K562 (cell line): ENCODE results near the gene FTO. TPM values are rescaled to one million over a fixed set of nuclear protein-coding genes. Genes with fewer than 3 reads are reported as not detected.

Experiments used
- ATAC-seq: fragments of 200-7000 bp; cut with Tn5 transposase; 3 replicates; pipeline ENCODE4 v1.9.1; 2020; ENCODE audit warnings: moderate library complexity
- BruUV-seq: library from RNA; stranded (reverse); fragments of 400-500 nt; replicated peaks from 2 replicates; lab custom pipeline; 2021; lab: Mats Ljungman, UMichigan
- CTCF ChIA-PET: fragments of 300-600 bp; formaldehyde crosslinking; extraction: SDS; loops from one replicate; lab custom pipeline; 2021; ENCODE audit warnings: low intra/inter-chr PET ratio; lab: Yijun Ruan, JAX
- POLR2A ChIA-PET: fragments of 300-600, 350-650 bp; sonication (Branson Sonifier 250); formaldehyde crosslinking; extraction: SDS; loops from one replicate; lab custom pipeline; 2021; ENCODE audit warnings: antibody characterized with exemption, inconsistent platforms; lab: Yijun Ruan, JAX
- DNase-seq, 4 experiments: peaks; one replicate each; pipeline versions ENCODE4 v3.0.0 to v3.0.0-alpha.2; 2011 to 2018; ENCODE audit warnings: low spot score in 3 of 4, mixed read lengths in 3 of 4; ENCODE audit errors: extremely low read depth in 1 of 4
- FAIRE-seq: peaks from 2 replicates; lab custom pipeline; 2011; peaks lifted over from hg19 to GRCh38; lab: Jason Lieb, UNC
- H2AFZ ChIP-seq: 2 replicates; pipeline ENCODE4 v1.6.0; 2011; ENCODE audit warnings: low read depth, low read length, control low read depth, inconsistent platforms
- H3K27ac ChIP-seq: fragments of 200-600 bp; 3 replicates; pipeline ENCODE4 v1.8.0; 2011; ENCODE audit warnings: low read depth, mild to moderate bottlenecking, control low read depth, inconsistent platforms, low read length, moderate library complexity, mixed read lengths; ENCODE audit errors: extremely low read depth
- H3K27me3 ChIP-seq, 2 experiments: fragments of 300-600 bp in 1 of 2; 2 replicates in 1 of 2; 3 replicates in 1 of 2; pipeline versions ENCODE4 v1.6.0 to v1.8.0; 2011; ENCODE audit warnings: inconsistent platforms in 2 of 2, low read length in 2 of 2, mild to moderate bottlenecking in 1 of 2, mixed read lengths in 1 of 2, moderate library complexity in 1 of 2; ENCODE audit not compliant: control insufficient read depth in 2 of 2, insufficient read depth in 2 of 2
- H3K36me3 ChIP-seq: fragments of 300-600 bp; 3 replicates; pipeline ENCODE4 v1.8.0; 2011; ENCODE audit warnings: mild to moderate bottlenecking, low read length, inconsistent platforms; ENCODE audit not compliant: control insufficient read depth, insufficient read depth
- H3K4me1 ChIP-seq, 2 experiments: fragments of 200-600 bp in 1 of 2; replicated peaks in 1 of 2; 2 replicates in 1 of 2; 3 replicates in 1 of 2; pipeline versions ENCODE4 v1.5.1 to v1.8.0; 2011; ENCODE audit warnings: inconsistent platforms in 2 of 2, low read length in 2 of 2, mild to moderate bottlenecking in 1 of 2, mixed read lengths in 1 of 2, moderate library complexity in 1 of 2; ENCODE audit not compliant: control insufficient read depth in 2 of 2, insufficient read depth in 2 of 2
- H3K4me2 ChIP-seq: 2 replicates; pipeline ENCODE4 v1.6.1; 2011; ENCODE audit warnings: low read length, control low read depth, inconsistent platforms, mixed read lengths; ENCODE audit not compliant: insufficient read depth
- H3K4me3 ChIP-seq: fragments of 200-600 bp; sonication (generic), shearing (Covaris generic); 2 replicates; pipeline ENCODE4 v1.5.1; 2016; ENCODE audit warnings: control low read depth, inconsistent platforms
- H3K79me2 ChIP-seq: fragments of 200-600 bp; 3 replicates; pipeline ENCODE4 v1.8.0; 2011; ENCODE audit warnings: low read length, inconsistent platforms; ENCODE audit not compliant: control insufficient read depth, insufficient read depth
- H3K9ac ChIP-seq, 2 experiments: 2 replicates each; pipeline versions ENCODE4 v1.6.0 to v1.6.1; 2011; ENCODE audit warnings: low read depth in 2 of 2, low read length in 2 of 2, control low read depth in 1 of 2, inconsistent platforms in 1 of 2, mild to moderate bottlenecking in 1 of 2, mixed read lengths in 1 of 2; ENCODE audit not compliant: insufficient read depth in 1 of 2
- H3K9me1 ChIP-seq: one replicate; pipeline ENCODE4 v1.6.0; 2011; ENCODE audit warnings: inconsistent platforms, mild to moderate bottlenecking, low read length, moderate library complexity; ENCODE audit not compliant: control insufficient read depth, insufficient read depth
- H3K9me3 ChIP-seq: replicated peaks from 2 replicates; pipeline ENCODE4 v1.5.1; 2011; ENCODE audit warnings: low read depth, low read length, inconsistent platforms; ENCODE audit not compliant: control insufficient read depth, insufficient read depth
- H4K20me1 ChIP-seq: replicated peaks from 2 replicates; pipeline ENCODE4 v1.6.1; 2011; ENCODE audit warnings: low read length, inconsistent platforms, mixed read lengths; ENCODE audit not compliant: control insufficient read depth, insufficient read depth
- CC2D1A ChIP-seq: fragments of 450-650 bp; IDR thresholded peaks from 2 replicates; pipeline ENCODE4 v1.6.1; 2017; ENCODE audit warnings: mild to moderate bottlenecking
- CTBP1 ChIP-seq: fragments of 450-650 bp; IDR thresholded peaks from 2 replicates; pipeline ENCODE4 v1.6.1; 2016; ENCODE audit warnings: borderline replicate concordance
- ESRRA ChIP-seq: fragments of 450-650 bp; IDR thresholded peaks from 2 replicates; pipeline ENCODE4 v1.6.1; 2014; ENCODE audit warnings: low read depth, mild to moderate bottlenecking, moderate library complexity, borderline replicate concordance
- RBM15 ChIP-seq: fragments of 200-400 bp; formaldehyde crosslinking; IDR thresholded peaks from 2 replicates; pipeline ENCODE4 v1.6.1; 2018; ENCODE audit warnings: mild to moderate bottlenecking, low read length, moderate library complexity; ENCODE audit not compliant: insufficient read depth
- RBM17 ChIP-seq: fragments of 200-400 bp; formaldehyde crosslinking; IDR thresholded peaks from 2 replicates; pipeline ENCODE4 v1.6.1; 2017; ENCODE audit warnings: low read depth, mild to moderate bottlenecking, low read length, borderline replicate concordance
- SAP30 ChIP-seq: fragments of 200-600 bp; sonication (generic); IDR thresholded peaks from 2 replicates; pipeline ENCODE4 v1.6.1; 2012; ENCODE audit warnings: borderline replicate concordance, low read depth, mild to moderate bottlenecking, moderate library complexity, low read length, control low read depth, inconsistent platforms; ENCODE audit not compliant: insufficient read depth, poor library complexity, severe bottlenecking
- ZKSCAN3 ChIP-seq: fragments of 250-450 bp; sonication (Bioruptor Pico); IDR thresholded peaks from 2 replicates; pipeline ENCODE4 v1.4.0; 2020
- ZNF316 ChIP-seq: fragments of 450-650 bp; IDR thresholded peaks from 2 replicates; pipeline ENCODE4 v1.6.1; 2016
- ZNF764 ChIP-seq: fragments of 250-450 bp; sonication (Bioruptor Pico); IDR thresholded peaks from 2 replicates; pipeline ENCODE4 v1.4.0; 2020; ENCODE audit warnings: low read depth, mild to moderate bottlenecking, moderate library complexity
- WGBS: fragments of 100-300 bp; shearing (Covaris generic); methylation state at CpG from one replicate; pipeline ENCODE4 v1.1.6; 2016; ENCODE audit warnings: low coverage, mixed read lengths; ENCODE audit not compliant: insufficient coverage; ENCODE audit errors: missing lambda C conversion rate; 5-methylcytosine and 5-hydroxymethylcytosine counted together
- in situ Hi-C: fragments of 300-500 bp; cut with MboI; formaldehyde crosslinking; loops from 4 replicates; pipeline ENCODE4 v1.15.0; 2018; ENCODE audit warnings: inconsistent platforms, mixed read lengths
- intact Hi-C: fragments of 100-400 bp; cut with micrococcal nuclease; formaldehyde crosslinking; loops from 2 replicates; pipeline ENCODE4 v1.14.2; 2022
- polyA plus RNA-seq, 8 experiments: library from polyadenylated mRNA; depleted of rRNA in 4 of 8; stranded (reverse) in 5 of 8; unstranded in 3 of 8; fragments of >200 nt; fragmentation: Nextera tagmentation in 2 of 8; fragmentation: Illumina TruSeq in 1 of 8; extraction: Ambion mirVana in 2 of 8; extraction: Trizol in 1 of 8; gene quantifications; 2 replicates each; pipeline versions ENCODE4 v1.2.1 to v1.2.3, GENCODE V29; 2011 to 2014; ENCODE audit warnings: inconsistent platforms in 1 of 8, missing spikeins in 1 of 8
- total RNA-seq, 7 experiments: library from RNA; depleted of rRNA in 6 of 7; stranded (reverse); fragments of >200 nt in 6 of 7; fragmentation: Illumina TruSeq in 2 of 7; extraction: Trizol in 2 of 7; gene quantifications; 2 replicates each; pipeline versions ENCODE4 v1.2.1 to v1.2.3, GENCODE V29; 2011 to 2021; ENCODE audit warnings: low replicate concordance in 1 of 7

FTO gene
- total and polyA plus RNA-seq, 9 of the 15 experiments (the other 6 are each of a cell fraction or from before 2014, with no cell fraction given) = 11.3 to 27.7 (median 25.5) TPM

DNA sequence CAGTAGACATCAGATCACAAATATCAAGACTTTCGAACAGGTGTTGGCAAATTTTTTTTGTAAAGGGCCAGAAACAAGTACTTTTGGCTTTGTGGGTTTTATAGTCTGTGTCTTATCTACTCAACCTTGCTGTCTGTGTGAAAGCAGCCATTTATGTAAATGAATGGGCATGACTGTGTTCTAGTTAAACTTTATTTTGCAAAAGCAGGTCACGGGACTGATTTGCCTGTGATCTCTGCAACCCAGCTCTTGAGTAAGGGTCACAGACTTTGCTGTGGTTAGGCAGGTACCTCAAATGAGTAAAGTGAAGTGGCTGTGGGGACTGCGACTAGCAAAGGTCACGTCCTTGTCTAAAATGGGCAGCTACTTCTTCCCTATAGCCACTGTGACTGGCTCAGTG, 136.5 kb downstream of the FTO start:
- 36% methylated on average over 4 of the region's 4 CpGs for WGBS
- no peak overlapping the region for H3K9ac ChIP-seq
- TF ChIP-seq ESRRA (peak; percentile 39; the same call in 1 of the 2 replicates), ZNF316 (no peak)
- DNase-seq (no peak), FAIRE-seq (no peak), ATAC-seq (no peak)
- no TSS peak for BruUV-seq
- POLR2A ChIA-PET = no interaction called here
- in situ Hi-C loops = no loop called here
- no peaks in the 10 kb centered on the region for H4K20me1 ChIP-seq
- no peak overlapping the region for H3K27ac ChIP-seq
- H3K4me1 ChIP-seq = 0 out of 5 replicates have a peak, but pooled peaks cover 0 to 3% of the 10 kb centered on the region in 2 experiments
- H2AFZ ChIP-seq = no peak overlapping the region
- intact Hi-C loops = no loop called here
- H3K9me1 ChIP-seq = no peaks in the 10 kb centered on the region
- H3K36me3 ChIP-seq = no peaks in the 10 kb centered on the region
- no peaks in the 10 kb centered on the region for H3K79me2 ChIP-seq
- CTCF ChIA-PET = no interaction called here
- no peak overlapping the region for H3K4me3 ChIP-seq
- no peak overlapping the region for H3K4me2 ChIP-seq
- H3K9me3 ChIP-seq = no peaks in the 10 kb centered on the region
- H3K27me3 ChIP-seq = no peaks in the 10 kb centered on the region

DNA sequence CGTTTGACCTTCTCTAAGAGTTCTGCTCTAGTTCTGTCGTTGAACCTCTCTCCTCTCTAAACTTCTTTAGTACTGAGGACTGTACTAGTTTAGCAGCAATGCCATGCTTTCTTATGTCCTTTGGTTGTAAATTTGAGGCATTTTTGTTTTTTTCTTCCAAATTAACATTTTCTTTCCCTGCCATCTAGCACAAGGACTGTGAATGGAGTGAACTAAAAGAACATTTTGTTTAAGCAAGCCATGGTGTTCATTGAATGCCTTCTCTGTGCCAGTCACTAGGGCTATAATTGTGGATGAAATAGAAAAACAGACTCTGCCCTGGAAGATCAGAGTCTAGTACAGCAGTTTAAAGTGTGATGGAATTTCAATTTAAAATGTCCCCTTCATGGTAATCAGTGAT, 137.9 kb downstream of the FTO start:
- Histone ChIP-seq H3K4me3 (no peak overlapping the region), H3K4me1 (0 out of 5 replicates have a peak, but pooled peaks cover 0 to 3% of the 10 kb centered on the region in 2 experiments), H4K20me1 (no peaks in the 10 kb centered on the region), H3K9me1 (no peaks in the 10 kb centered on the region), H3K4me2 (no peak overlapping the region), H3K27ac (no peak overlapping the region)
- no TSS peak for BruUV-seq
- in situ Hi-C loops = no loop called here
- TF ChIP-seq SAP30 = no peak
- no peak for TF ChIP-seq CC2D1A
- no peak for TF ChIP-seq RBM17
- TF ChIP-seq RBM15 = no peak
- no peak for TF ChIP-seq ZNF764
- TF ChIP-seq ZKSCAN3 (CRISPR knock-in tag) = no peak
- TF ChIP-seq CTBP1 = no peak
- TF ChIP-seq, all 486 proteins: peak for 0
- H3K9ac ChIP-seq = no peak overlapping the region
- 4% methylated on average over 2 of the region's 2 CpGs for WGBS
- DNase-seq (no peak), ATAC-seq (no peak), FAIRE-seq (no peak)
- no peak overlapping the region for H2AFZ ChIP-seq
- ChIA-PET CTCF (no interaction called here), POLR2A (interaction anchor here (1.6 kb wide), 1 partner anchor 14 kb away, joined by 3 read pairs; no protein-coding TSS in a partner anchor)
- intact Hi-C loops = no loop called here
- no peaks in the 10 kb centered on the region for H3K9me3 ChIP-seq
- H3K27me3 ChIP-seq = no peaks in the 10 kb centered on the region
- no peaks in the 10 kb centered on the region for H3K79me2 ChIP-seq
- H3K36me3 ChIP-seq = no peaks in the 10 kb centered on the region
